GM21390 (cell line): ENCODE results near the gene CTNNA1.
"Not testable (repeated sequence)": the region's sequence is repeated elsewhere in the genome, so short reads cannot be mapped to it uniquely, and the experiment has no call there.

Source experiments
- ATAC-seq: cut with Tn5 transposase; IDR thresholded peaks from one replicate; pipeline ENCODE4 v1.9.1; 2021; ENCODE audit not compliant: unreplicated experiment

Gene CTNNA1

GRCh38 chr5:138752951-138753793 is at the start of gene CTNNA1:
Gene CTNNA1, plus strand, starts transcription at chr5:138753425. Its CDS starts 28,500 bp downstream, at chr5:138781925.
- ATAC-seq = peak; percentile 53

GRCh38 chr5:138703777-138704176 is 49.4 kb upstream of the CTNNA1 start:
- ATAC-seq = not testable (repeated sequence)

GRCh38 chr5:138705007-138705406 is 48.2 kb upstream of the CTNNA1 start:
- ATAC-seq = no peak

- no peak for ATAC-seq
Measured at GRCh38 chr5:138705567-138705966, 47.7 kb upstream of the CTNNA1 start.

- no peak for ATAC-seq
Measured at GRCh38 chr5:138706655-138707480, 46.4 kb upstream of the CTNNA1 start.

- no peak for ATAC-seq
Measured at GRCh38 chr5:138708791-138709190, 44.4 kb upstream of the CTNNA1 start.

GRCh38 chr5:138709202-138709601 is 44.0 kb upstream of the CTNNA1 start:
- no peak for ATAC-seq

- no peak for ATAC-seq
Measured at GRCh38 chr5:138711087-138711486, 42.1 kb upstream of the CTNNA1 start.

- ATAC-seq = no peak
Measured at GRCh38 chr5:138711811-138712210, 41.4 kb upstream of the CTNNA1 start.

GRCh38 chr5:138712324-138712723 is 40.9 kb upstream of the CTNNA1 start:
- ATAC-seq = no peak

GRCh38 chr5:138712791-138713190 is 40.4 kb upstream of the CTNNA1 start:
- ATAC-seq = no peak

- ATAC-seq = no peak
Measured at GRCh38 chr5:138713247-138713646, 40.0 kb upstream of the CTNNA1 start.

GRCh38 chr5:138714694-138715093 is 38.5 kb upstream of the CTNNA1 start:
- no peak for ATAC-seq

GRCh38 chr5:138715931-138716432 is 37.2 kb upstream of the CTNNA1 start:
- not testable (repeated sequence) for ATAC-seq

- ATAC-seq = no peak
Measured at GRCh38 chr5:138716456-138716924, 36.7 kb upstream of the CTNNA1 start.

GRCh38 chr5:138717399-138717798 is 35.8 kb upstream of the CTNNA1 start:
- no peak for ATAC-seq

- ATAC-seq = no peak
Measured at GRCh38 chr5:138719811-138720210, 33.4 kb upstream of the CTNNA1 start.

- no peak for ATAC-seq
Measured at GRCh38 chr5:138720840-138721239, 32.4 kb upstream of the CTNNA1 start.

- ATAC-seq = no peak
Measured at GRCh38 chr5:138721979-138722378, 31.2 kb upstream of the CTNNA1 start.

- ATAC-seq = no peak
Measured at GRCh38 chr5:138722544-138723177, 30.6 kb upstream of the CTNNA1 start.

GRCh38 chr5:138724470-138725146 is 28.6 kb upstream of the CTNNA1 start:
- no peak for ATAC-seq
